ENCODE results near the gene RAB3B.
"Not testable (repeated sequence)": the region's sequence is repeated elsewhere in the genome, so short reads cannot be mapped to it uniquely, and the experiment has no call there.

The RAB3B gene

GRCh38 chr1:51990478-51990965, at the start of gene RAB3B:
RAB3B (minus strand) TSS chr1:51990700; CDS start chr1:51977117, 13,583 bp downstream.
- no peak for FAIRE-seq

DNA sequence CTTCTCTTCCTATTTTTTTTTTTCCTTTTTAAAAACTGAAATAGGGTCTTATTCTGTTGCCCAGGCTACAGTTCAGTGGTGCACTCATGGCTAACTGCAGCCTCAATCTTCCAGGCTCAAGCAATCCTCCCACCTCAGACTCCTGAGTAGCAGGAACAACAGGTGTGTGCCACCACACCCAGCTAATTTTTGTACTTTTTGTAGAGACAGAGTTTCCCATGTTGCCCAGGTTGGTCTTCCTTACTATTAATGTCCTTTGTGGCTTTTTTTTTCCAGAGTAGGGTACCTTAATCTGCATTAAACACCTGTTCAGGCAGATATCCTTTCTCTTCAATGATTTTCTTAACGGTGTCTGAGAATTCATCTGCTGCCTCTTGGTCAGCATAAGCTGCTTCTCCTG, 47.4 kb upstream of the RAB3B start:
- FAIRE-seq, result no peak

- no peak for FAIRE-seq
Observed at GRCh38 chr1:52037402-52037814, 46.9 kb upstream of the RAB3B start.

- FAIRE-seq, result no peak
Observed at GRCh38 chr1:52034050-52034384, 43.5 kb upstream of the RAB3B start.

GRCh38 chr1:52033190-52034049, 42.9 kb upstream of the RAB3B start, which contains the start of gene KTI12:
KTI12 (minus strand) TSS chr1:52033810; CDS start chr1:52033761, 49 bp downstream.
- peak; percentile 65 for FAIRE-seq

GRCh38 chr1:52032785-52033131, 42.3 kb upstream of the RAB3B start:
- FAIRE-seq, result no peak

GRCh38 chr1:52032124-52032784, 41.8 kb upstream of the RAB3B start:
- FAIRE-seq, result no peak

GRCh38 chr1:52028839-52029238, 38.3 kb upstream of the RAB3B start:
- FAIRE-seq, result not testable (repeated sequence)

DNA sequence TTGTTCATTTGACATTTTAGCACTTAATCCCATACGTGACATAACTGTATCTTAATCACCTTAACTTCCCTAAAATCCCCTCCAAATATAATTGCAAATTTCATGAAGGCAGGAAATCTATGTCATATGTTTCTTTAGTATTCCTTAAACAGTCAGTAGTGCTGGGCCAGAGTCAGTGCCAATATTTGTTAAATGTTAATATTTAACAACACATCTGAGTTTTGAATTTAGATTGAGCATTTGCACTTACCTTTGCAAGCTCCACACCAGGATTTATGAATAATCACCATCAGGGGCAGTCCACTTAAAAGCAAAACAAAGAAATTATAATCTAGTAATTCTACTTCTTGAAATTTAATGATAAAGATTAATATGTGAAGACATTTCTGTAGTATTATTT, 37.8 kb upstream of the RAB3B start:
- FAIRE-seq, result no peak

DNA sequence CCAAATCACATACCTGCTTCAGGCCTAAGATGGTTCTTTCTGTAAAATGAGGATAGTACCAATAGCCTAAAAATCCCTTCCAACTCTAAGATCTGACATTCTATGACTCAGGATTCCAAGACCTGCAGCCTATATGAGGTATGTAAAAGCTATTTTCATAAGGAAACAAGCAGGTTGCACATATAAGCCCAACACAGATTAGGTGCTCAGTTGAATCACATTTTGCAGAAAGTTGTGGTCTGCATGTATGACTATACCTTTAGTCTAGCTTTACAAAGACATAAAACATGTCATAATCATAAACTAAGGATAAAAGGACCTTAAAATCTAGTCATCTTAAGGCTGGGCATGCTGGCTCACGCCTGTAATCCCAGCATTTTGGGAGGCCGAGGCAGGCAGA, 35.8 kb upstream of the RAB3B start:
- FAIRE-seq, result no peak

DNA sequence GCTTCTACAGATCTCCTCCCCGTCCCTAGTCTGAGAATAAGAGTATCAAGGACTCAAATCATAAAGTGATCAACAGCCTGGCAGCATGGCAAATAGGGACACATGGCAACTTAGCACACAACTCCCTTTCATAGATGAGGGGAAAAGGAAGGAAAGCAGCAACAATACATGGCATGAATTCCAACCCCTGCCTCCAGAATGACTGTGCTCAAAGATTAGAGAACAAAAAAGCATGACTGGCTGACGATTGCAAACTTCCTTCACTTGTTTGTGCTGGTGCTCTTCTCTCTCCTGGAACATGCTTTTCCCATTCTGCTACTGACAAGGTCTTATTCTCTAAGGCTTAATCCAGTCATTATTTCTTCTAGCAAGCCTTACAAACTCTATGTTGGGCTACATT, 31.6 kb upstream of the RAB3B start:
- FAIRE-seq, result no peak

DNA sequence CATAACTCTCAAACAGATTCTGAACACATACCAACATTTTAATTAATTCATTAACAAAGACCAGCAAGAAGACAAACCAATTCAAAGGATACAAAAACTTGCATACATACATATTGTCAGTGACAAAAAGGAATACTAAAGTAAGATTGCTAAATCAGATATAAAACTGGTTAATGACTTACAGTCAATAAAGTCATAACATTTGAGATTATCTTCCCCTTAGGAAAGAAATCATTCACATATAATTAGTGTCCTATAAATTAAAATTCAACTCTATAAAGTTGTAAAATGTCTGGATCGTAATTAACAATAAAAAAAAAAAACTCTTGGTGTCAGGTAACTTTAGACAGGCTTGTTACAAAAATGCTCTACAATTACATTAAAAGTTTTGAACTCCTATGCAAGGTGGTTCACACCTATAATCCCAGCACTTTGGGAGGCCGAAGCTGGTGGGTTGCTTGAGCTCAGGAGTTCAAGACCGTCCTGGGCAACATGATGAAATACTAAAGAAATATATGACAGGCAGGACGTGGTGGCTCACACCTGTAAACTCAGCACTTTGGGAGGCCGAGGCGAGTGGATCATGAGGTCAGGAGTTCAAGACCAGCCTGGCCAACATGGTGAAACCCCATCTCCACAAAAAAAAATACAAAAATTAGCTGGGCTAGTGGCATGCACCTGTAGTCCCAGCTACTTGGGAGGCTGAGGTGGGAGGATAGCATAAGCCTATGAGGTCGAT, 17.7 kb upstream of the RAB3B start:
- FAIRE-seq, result no peak

GRCh38 chr1:52007215-52008002, 16.9 kb upstream of the RAB3B start:
- no peak for FAIRE-seq

- FAIRE-seq, result not testable (repeated sequence)
Observed at GRCh38 chr1:52006081-52006553, 15.6 kb upstream of the RAB3B start.

DNA sequence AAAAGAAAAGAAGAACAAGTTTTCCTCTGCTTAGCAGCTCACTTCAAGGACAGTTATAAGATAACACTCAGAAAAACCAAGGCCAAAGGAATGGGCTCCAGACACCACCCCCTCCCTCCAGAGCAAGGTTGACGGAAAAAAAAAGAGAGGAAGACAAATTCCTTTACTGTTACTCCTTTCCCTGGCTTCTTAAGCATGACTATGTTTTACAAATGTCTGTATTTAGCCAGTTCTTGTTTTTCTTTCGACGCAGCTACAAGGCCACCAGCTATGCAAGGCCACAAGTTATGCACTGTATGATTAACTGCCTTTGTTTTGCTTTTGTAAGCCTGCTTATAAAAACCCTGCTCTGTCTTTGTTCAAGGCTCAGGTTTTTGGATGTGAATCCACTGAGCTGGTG, 15.0 kb upstream of the RAB3B start:
- not testable (repeated sequence) for FAIRE-seq

- FAIRE-seq, result no peak
Observed at GRCh38 chr1:52003877-52004276, 13.4 kb upstream of the RAB3B start.

GRCh38 chr1:52002038-52002917, 11.8 kb upstream of the RAB3B start:
- peak; percentile 86 for FAIRE-seq

- FAIRE-seq, result no peak
Observed at GRCh38 chr1:51998701-51999100, 8.2 kb upstream of the RAB3B start.

DNA sequence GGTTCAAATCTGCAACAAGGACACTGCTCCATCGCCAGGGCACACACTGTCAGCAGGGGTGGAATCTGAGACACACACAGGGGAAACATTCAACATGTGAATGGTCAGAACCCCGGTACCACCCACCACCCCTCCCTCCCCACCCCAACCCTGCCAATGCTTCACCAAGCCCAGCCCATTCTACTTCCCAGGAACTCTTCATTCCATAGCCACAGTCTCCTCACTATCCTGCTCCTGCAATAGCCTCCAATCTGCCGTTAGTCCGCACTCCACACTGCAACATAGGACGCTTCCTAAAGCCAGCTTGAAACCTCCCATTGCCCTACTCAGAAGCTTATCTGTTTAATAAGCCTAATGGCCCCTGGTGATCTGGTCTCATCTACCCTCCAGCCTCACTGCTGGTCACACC, 7.5 kb upstream of the RAB3B start:
- no peak for FAIRE-seq

DNA sequence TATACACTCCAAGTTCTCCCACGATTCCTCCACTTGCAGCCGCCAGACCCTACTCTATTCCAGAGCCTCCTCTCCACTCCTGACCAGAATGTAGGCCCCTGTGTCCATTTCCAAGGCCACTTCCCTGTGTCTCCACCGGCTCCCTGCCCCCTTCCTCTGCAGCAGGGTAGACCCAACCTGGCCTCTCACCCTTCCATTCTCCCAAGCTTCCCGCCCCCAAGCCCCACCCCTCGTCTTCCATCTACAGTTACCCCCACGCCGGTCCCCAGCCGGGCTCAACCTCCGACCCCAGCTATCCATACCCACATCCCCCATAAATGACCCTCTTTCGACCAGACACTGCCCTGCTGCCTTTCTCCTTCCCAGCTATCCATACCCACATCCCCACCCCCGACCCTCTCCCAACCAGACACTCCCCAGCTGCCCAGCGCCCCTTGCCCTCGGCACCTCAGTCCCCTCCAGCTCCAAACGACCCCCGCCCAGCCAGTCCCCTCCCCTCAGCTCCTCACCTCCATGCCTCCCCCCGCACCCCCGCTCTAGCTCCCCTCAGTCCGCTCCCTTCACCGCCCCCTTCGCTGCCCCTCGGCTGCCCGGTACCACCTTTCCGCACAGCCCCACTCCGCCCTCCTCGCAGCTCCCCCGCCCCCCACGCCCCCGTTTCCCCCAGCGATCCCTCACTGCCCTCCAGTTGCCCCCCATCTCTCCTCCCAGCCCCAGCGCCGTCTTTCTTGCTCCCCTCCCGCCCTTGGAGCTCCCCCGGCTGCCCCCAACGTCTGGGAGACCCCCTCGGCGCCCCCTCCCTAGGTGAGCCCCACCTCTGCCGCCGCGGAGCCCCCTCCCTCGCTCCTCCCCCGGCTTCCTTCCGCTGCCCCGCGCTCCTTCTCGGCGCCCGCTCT, 670 bp downstream of the RAB3B start:
- no peak for FAIRE-seq

All from A204.1 (cell line).